ENCODE results near the gene SEMA6C.
A peak's percentile ranks its signal among the peaks of the same experiment; 100 is the strongest.

The SEMA6C gene

DNA sequence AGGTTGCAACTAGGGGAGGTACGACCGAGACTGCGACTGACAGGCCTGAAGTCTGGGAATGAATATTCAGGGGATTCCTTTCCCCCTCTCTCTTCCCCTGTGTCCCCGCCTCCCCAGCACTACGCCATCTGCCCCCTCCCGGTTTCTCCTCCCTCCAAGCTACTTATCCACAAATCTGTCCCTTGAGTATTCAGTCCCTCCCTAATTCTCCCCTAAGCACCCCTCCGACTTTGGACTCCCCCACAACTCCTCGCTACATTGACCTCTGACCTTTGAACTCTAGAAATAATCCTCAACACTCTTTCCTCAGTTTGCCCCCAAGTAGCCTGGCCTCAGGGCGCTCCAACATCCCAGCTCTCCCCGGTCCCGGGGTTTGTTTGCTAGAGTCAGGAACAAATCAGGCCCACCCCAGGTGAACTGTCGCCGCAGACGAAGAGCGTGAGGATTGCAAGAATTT is 18.9 kb upstream of the SEMA6C start (continued):
- TF ChIP-seq ZNF2 (tag by site-specific recombination; IDR thresholded peaks at IDR 0.05) (no peak; the same call in 1 of the 2 replicates), SETDB1 (IDR thresholded peaks at IDR 0.05; ENCODE audit: insufficient read length, low read length) (no peak), SP7 (tag by site-specific recombination; IDR thresholded peaks at IDR 0.05) (no peak; the same call in 1 of the 2 replicates), ZFP3 (tag by site-specific recombination; IDR thresholded peaks at IDR 0.05; ENCODE audit: low read depth) (no peak), ZNF560 (tag by site-specific recombination; IDR thresholded peaks at IDR 0.05; ENCODE audit: borderline replicate concordance) (no peak), ZNF654 (tag by site-specific recombination; IDR thresholded peaks at IDR 0.05; ENCODE audit: low read depth) (no peak), ZNF121 (tag by site-specific recombination; IDR thresholded peaks at IDR 0.05) (no peak), FEZF1 (tag by site-specific recombination; IDR thresholded peaks at IDR 0.05) (no peak), ZSCAN16 (tag by site-specific recombination; IDR thresholded peaks at IDR 0.05) (no peak), OSR2 (tag by site-specific recombination; IDR thresholded peaks at IDR 0.05) (no peak), SP3 (tag by site-specific recombination; IDR thresholded peaks at IDR 0.05) (peak; percentile 73; the same call in 1 of the 2 replicates), SP2 (tag by site-specific recombination; IDR thresholded peaks at IDR 0.05) (peak; percentile 60), KLF16 (tag by site-specific recombination; IDR thresholded peaks at IDR 0.05) (peak; percentile 81; the same call in 1 of the 2 replicates), ZNF341 (tag by site-specific recombination; IDR thresholded peaks at IDR 0.05; ENCODE audit: low read depth) (peak; percentile 75), SCRT1 (tag by site-specific recombination; IDR thresholded peaks at IDR 0.05; ENCODE audit: borderline replicate concordance) (no peak), ZNF791 (tag by site-specific recombination; IDR thresholded peaks at IDR 0.05) (no peak), ZNF350 (tag by site-specific recombination; IDR thresholded peaks at IDR 0.05) (no peak), ZNF747 (tag by site-specific recombination; IDR thresholded peaks at IDR 0.05) (no peak), ZNF571 (tag by site-specific recombination; IDR thresholded peaks at IDR 0.05) (no peak), ZNF324 (tag by site-specific recombination; IDR thresholded peaks at IDR 0.05) (peak; percentile 63; the same call in 1 of the 2 replicates)
- TF ChIP-seq, protein P1, sequence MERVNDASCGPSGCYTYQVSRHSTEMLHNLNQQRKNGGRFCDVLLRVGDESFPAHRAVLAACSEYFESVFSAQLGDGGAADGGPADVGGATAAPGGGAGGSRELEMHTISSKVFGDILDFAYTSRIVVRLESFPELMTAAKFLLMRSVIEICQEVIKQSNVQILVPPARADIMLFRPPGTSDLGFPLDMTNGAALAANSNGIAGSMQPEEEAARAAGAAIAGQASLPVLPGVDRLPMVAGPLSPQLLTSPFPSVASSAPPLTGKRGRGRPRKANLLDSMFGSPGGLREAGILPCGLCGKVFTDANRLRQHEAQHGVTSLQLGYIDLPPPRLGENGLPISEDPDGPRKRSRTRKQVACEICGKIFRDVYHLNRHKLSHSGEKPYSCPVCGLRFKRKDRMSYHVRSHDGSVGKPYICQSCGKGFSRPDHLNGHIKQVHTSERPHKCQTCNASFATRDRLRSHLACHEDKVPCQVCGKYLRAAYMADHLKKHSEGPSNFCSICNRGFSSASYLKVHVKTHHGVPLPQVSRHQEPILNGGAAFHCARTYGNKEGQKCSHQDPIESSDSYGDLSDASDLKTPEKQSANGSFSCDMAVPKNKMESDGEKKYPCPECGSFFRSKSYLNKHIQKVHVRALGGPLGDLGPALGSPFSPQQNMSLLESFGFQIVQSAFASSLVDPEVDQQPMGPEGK (tag by site-specific recombination; IDR thresholded peaks at IDR 0.05): peak; percentile 81
- TF ChIP-seq, protein P2, sequence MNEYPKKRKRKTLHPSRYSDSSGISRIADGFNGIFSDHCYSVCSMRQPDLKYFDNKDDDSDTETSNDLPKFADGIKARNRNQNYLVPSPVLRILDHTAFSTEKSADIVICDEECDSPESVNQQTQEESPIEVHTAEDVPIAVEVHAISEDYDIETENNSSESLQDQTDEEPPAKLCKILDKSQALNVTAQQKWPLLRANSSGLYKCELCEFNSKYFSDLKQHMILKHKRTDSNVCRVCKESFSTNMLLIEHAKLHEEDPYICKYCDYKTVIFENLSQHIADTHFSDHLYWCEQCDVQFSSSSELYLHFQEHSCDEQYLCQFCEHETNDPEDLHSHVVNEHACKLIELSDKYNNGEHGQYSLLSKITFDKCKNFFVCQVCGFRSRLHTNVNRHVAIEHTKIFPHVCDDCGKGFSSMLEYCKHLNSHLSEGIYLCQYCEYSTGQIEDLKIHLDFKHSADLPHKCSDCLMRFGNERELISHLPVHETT (tag by site-specific recombination; IDR thresholded peaks at IDR 0.05): peak; percentile 30; the same call in 1 of the 2 replicates
- TF ChIP-seq, protein P3, sequence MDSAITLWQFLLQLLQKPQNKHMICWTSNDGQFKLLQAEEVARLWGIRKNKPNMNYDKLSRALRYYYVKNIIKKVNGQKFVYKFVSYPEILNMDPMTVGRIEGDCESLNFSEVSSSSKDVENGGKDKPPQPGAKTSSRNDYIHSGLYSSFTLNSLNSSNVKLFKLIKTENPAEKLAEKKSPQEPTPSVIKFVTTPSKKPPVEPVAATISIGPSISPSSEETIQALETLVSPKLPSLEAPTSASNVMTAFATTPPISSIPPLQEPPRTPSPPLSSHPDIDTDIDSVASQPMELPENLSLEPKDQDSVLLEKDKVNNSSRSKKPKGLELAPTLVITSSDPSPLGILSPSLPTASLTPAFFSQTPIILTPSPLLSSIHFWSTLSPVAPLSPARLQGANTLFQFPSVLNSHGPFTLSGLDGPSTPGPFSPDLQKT (IDR thresholded peaks at IDR 0.05; ENCODE audit: borderline replicate concordance, low read depth, low read length): no peak
- TF ChIP-seq, protein P4, sequence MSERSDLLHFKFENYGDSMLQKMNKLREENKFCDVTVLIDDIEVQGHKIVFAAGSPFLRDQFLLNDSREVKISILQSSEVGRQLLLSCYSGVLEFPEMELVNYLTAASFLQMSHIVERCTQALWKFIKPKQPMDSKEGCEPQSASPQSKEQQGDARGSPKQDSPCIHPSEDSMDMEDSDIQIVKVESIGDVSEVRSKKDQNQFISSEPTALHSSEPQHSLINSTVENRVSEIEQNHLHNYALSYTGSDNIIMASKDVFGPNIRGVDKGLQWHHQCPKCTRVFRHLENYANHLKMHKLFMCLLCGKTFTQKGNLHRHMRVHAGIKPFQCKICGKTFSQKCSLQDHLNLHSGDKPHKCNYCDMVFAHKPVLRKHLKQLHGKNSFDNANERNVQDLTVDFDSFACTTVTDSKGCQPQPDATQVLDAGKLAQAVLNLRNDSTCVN (tag by site-specific recombination; optimal IDR thresholded peaks at IDR 0.05): no peak
- TF ChIP-seq, protein P5, sequence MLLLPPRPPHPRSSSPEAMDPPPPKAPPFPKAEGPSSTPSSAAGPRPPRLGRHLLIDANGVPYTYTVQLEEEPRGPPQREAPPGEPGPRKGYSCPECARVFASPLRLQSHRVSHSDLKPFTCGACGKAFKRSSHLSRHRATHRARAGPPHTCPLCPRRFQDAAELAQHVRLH (tag by site-specific recombination; IDR thresholded peaks at IDR 0.05): no peak
- TF ChIP-seq, protein P6, sequence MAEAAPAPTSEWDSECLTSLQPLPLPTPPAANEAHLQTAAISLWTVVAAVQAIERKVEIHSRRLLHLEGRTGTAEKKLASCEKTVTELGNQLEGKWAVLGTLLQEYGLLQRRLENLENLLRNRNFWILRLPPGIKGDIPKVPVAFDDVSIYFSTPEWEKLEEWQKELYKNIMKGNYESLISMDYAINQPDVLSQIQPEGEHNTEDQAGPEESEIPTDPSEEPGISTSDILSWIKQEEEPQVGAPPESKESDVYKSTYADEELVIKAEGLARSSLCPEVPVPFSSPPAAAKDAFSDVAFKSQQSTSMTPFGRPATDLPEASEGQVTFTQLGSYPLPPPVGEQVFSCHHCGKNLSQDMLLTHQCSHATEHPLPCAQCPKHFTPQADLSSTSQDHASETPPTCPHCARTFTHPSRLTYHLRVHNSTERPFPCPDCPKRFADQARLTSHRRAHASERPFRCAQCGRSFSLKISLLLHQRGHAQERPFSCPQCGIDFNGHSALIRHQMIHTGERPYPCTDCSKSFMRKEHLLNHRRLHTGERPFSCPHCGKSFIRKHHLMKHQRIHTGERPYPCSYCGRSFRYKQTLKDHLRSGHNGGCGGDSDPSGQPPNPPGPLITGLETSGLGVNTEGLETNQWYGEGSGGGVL (tag by site-specific recombination; IDR thresholded peaks at IDR 0.05): peak; percentile 98
- TF ChIP-seq, protein P7, sequence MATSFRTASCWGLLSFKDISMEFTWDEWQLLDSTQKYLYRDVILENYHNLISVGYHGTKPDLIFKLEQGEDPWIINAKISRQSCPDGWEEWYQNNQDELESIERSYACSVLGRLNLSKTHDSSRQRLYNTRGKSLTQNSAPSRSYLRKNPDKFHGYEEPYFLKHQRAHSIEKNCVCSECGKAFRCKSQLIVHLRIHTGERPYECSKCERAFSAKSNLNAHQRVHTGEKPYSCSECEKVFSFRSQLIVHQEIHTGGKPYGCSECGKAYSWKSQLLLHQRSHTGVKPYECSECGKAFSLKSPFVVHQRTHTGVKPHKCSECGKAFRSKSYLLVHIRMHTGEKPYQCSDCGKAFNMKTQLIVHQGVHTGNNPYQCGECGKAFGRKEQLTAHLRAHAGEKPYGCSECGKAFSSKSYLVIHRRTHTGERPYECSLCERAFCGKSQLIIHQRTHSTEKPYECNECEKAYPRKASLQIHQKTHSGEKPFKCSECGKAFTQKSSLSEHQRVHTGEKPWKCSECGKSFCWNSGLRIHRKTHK (tag by site-specific recombination; IDR thresholded peaks at IDR 0.05): no peak
- TF ChIP-seq, protein P8, sequence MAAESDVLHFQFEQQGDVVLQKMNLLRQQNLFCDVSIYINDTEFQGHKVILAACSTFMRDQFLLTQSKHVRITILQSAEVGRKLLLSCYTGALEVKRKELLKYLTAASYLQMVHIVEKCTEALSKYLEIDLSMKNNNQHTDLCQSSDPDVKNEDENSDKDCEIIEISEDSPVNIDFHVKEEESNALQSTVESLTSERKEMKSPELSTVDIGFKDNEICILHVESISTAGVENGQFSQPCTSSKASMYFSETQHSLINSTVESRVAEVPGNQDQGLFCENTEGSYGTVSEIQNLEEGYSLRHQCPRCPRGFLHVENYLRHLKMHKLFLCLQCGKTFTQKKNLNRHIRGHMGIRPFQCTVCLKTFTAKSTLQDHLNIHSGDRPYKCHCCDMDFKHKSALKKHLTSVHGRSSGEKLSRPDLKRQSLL (tag by site-specific recombination; IDR thresholded peaks at IDR 0.05): peak; percentile 82
- TF ChIP-seq, protein P9, sequence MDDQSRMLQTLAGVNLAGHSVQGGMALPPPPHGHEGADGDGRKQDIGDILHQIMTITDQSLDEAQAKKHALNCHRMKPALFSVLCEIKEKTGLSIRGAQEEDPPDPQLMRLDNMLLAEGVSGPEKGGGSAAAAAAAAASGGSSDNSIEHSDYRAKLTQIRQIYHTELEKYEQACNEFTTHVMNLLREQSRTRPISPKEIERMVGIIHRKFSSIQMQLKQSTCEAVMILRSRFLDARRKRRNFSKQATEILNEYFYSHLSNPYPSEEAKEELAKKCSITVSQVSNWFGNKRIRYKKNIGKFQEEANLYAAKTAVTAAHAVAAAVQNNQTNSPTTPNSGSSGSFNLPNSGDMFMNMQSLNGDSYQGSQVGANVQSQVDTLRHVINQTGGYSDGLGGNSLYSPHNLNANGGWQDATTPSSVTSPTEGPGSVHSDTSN (CRISPR knock-in tag; IDR thresholded peaks at IDR 0.05): no peak
